Transverse colon (tissue), 3 donors: Measurements from ENCODE around the gene PNISR.

ENCODE experiments used
- CTCF ChIP-seq, 5 experiments: fragments of 200-600 bp in 3 of 5; fragments of 450-650 bp in 2 of 5; sonication (generic) in 3 of 5; IDR thresholded peaks; 1 replicate in 2 of 5; 2 replicates in 3 of 5; pipeline ENCODE4 v1.5.1; 2016 to 2017; ENCODE audit warnings: antibody characterized with exemption in 5 of 5, inconsistent platforms in 3 of 5, mild to moderate bottlenecking in 2 of 5, moderate library complexity in 1 of 5
- POLR2A ChIP-seq: fragments of 450-650 bp; IDR thresholded peaks from one replicate; pipeline ENCODE4 v1.6.1; 2016; ENCODE audit warnings: antibody characterized with exemption, mild to moderate bottlenecking, moderate library complexity

- TF ChIP-seq POLR2A = no peak
- peak in 4 of 5 experiments; percentile 17 to 30 (median 24) for TF ChIP-seq CTCF (IDR thresholded peaks at IDR 0.05)
These were observed 75.7 kb downstream of the PNISR start, which contains the start of gene FAXC for GRCh38 chr6:99349171-99350141.
